Memory B cell (primary cell): ENCODE data around the gene IVNS1ABP.
A peak's percentile ranks its signal among the peaks of the same experiment; 100 is the strongest.

Source experiments
- ATAC-seq: fragments of 150-1000 bp; cut with Tn5 transposase; 2 replicates; pipeline ENCODE4 v1.10.0; 2021; ENCODE audit warnings: low read depth, mild to moderate bottlenecking, moderate library complexity
- DNase-seq, 2 donors: peaks; one replicate each; pipeline ENCODE4 v3.0.0; 2022; ENCODE audit warnings: low spot score in 2 of 2
- H3K27ac Mint-ChIP-seq: one replicate; pipeline ENCODE4 v1.8.0; 2022; ENCODE audit warnings: mild to moderate bottlenecking, moderate library complexity, mixed read lengths
- H3K27me3 Mint-ChIP-seq: one replicate; pipeline ENCODE4 v1.8.0; 2022; ENCODE audit warnings: mixed read lengths
- H3K36me3 Mint-ChIP-seq: one replicate; pipeline ENCODE4 v1.8.0; 2022; ENCODE audit warnings: mild to moderate bottlenecking, mixed read lengths
- H3K4me1 Mint-ChIP-seq: one replicate; pipeline ENCODE4 v1.8.0; 2022; ENCODE audit warnings: mixed read lengths
- H3K4me3 Mint-ChIP-seq: one replicate; pipeline ENCODE4 v1.8.0; 2022; ENCODE audit warnings: mild to moderate bottlenecking, moderate library complexity, mixed read lengths
- H3K9me3 Mint-ChIP-seq: one replicate; pipeline ENCODE4 v1.8.0; 2022; ENCODE audit warnings: mixed read lengths

IVNS1ABP gene

GRCh38 chr1:185297982-185298381 lies 19.1 kb downstream of the IVNS1ABP start:
- Mint-ChIP-seq H3K27me3 (no peaks in the 10 kb centered on the region), H3K9me3 (no peaks in the 10 kb centered on the region), H3K36me3 (peaks cover 25% of the 10 kb centered on the region), H3K27ac (no peak overlapping the region), H3K4me3 (no peak overlapping the region), H3K4me1 (peaks cover under 1% of the 10 kb centered on the region)
- DNase-seq (no peak), ATAC-seq (no peak)

- peaks cover 8% of the 10 kb centered on the region for H3K4me1 Mint-ChIP-seq
- H3K4me3 Mint-ChIP-seq: no peak overlapping the region
- no peaks in the 10 kb centered on the region for H3K9me3 Mint-ChIP-seq
- DNase-seq: no peak
- peaks cover 19% of the 10 kb centered on the region for H3K36me3 Mint-ChIP-seq
- peak overlapping the region; percentile 78 for H3K27ac Mint-ChIP-seq
- ATAC-seq: no peak
- no peaks in the 10 kb centered on the region for H3K27me3 Mint-ChIP-seq
These were observed 22.0 kb downstream of the IVNS1ABP start for GRCh38 chr1:185295091-185295490.

- Mint-ChIP-seq H3K27ac (peak overlapping the region; percentile 70), H3K27me3 (no peaks in the 10 kb centered on the region), H3K4me3 (no peak overlapping the region), H3K4me1 (peaks cover 8% of the 10 kb centered on the region), H3K36me3 (peaks cover 20% of the 10 kb centered on the region), H3K9me3 (peaks cover 2% of the 10 kb centered on the region)
- no peak for DNase-seq
- ATAC-seq: no peak
These were observed 23.0 kb downstream of the IVNS1ABP start for GRCh38 chr1:185293967-185294542.

DNA sequence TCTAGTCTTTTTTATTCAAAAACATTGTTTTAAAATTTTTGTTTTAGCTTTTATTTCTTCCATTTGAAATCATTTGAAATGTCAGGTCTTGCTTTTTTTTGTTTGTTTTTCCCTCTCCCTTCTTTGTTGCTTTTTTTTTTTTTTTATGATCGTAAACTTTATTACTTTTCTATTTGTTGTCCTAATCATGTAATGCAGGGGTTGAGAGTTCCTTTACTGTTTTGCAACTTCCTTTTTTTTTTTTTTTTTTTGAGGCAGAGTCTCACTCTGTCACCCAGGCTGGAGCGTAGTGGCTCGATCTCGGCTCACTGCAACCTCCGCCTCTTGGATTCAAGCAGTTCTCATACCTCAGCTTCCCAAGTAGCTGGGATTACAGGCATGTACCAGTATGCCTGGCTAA lies 24.8 kb downstream of the IVNS1ABP start:
- peak; percentile 43 for ATAC-seq
- DNase-seq: no peak
- H3K27me3 Mint-ChIP-seq: no peaks in the 10 kb centered on the region
- peaks cover 8% of the 10 kb centered on the region for H3K4me1 Mint-ChIP-seq
- peak overlapping the region; percentile 11 for H3K27ac Mint-ChIP-seq
- H3K9me3 Mint-ChIP-seq: peaks cover 2% of the 10 kb centered on the region
- H3K4me3 Mint-ChIP-seq: peak overlapping the region; percentile 42
- peaks cover 8% of the 10 kb centered on the region for H3K36me3 Mint-ChIP-seq

GRCh38 chr1:185291652-185292051 lies 25.4 kb downstream of the IVNS1ABP start:
- DNase-seq (peak in 1 of 2 donors; percentile 11), ATAC-seq (peak; percentile 88)
- no peaks in the 10 kb centered on the region for H3K27me3 Mint-ChIP-seq
- peaks cover 8% of the 10 kb centered on the region for H3K4me1 Mint-ChIP-seq
- H3K36me3 Mint-ChIP-seq: peaks cover 8% of the 10 kb centered on the region
- H3K9me3 Mint-ChIP-seq: peaks cover 2% of the 10 kb centered on the region
- no peak overlapping the region for H3K4me3 Mint-ChIP-seq
- H3K27ac Mint-ChIP-seq: peak overlapping the region; percentile 11

DNA sequence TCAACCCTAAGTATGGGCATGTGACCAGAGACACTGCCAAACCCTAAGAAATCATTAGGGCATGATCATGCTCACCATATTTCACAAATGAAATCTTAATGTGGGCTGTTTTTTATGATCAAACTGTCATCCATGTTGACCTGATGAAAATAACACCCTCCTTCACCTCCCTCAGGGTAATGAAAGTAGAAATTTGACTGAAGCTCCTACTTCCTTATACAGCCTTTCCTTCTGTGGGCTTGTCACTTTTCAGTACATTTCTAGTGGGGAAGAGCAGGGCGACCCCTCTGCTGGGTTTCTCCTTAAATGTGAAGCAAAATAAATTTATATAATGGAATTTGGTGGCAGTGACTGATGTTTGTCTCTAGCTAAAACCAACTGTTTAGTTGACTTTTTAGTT lies 25.9 kb downstream of the IVNS1ABP start:
- Mint-ChIP-seq H3K4me1 (peaks cover 8% of the 10 kb centered on the region), H3K27me3 (no peaks in the 10 kb centered on the region), H3K9me3 (peaks cover 2% of the 10 kb centered on the region), H3K27ac (no peak overlapping the region), H3K36me3 (peaks cover 8% of the 10 kb centered on the region), H3K4me3 (no peak overlapping the region)
- ATAC-seq (peak; percentile 75), DNase-seq (no peak)

DNA sequence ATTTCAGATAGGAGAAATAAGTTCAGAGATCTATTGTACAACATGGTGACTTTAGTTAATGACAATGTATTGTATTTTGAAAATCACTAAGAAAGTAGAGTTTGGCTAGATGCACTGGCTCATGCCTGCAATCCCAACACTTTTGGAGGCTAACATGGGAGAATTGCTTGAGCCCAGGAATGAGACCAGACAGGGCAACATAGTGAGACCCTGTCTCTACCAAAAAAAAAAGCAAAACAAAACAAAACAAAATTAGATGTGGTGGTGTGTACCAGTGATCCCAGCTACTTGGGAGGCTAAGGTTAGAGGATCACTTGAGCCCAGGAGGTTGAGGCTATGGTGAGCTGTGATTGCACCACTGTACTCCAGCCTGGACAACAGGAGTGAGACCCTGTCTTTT lies 27.2 kb downstream of the IVNS1ABP start:
- H3K27ac Mint-ChIP-seq: no peak overlapping the region
- peaks cover 8% of the 10 kb centered on the region for H3K4me1 Mint-ChIP-seq
- no peak overlapping the region for H3K4me3 Mint-ChIP-seq
- H3K9me3 Mint-ChIP-seq: peaks cover 2% of the 10 kb centered on the region
- ATAC-seq (no peak), DNase-seq (no peak)
- H3K27me3 Mint-ChIP-seq: no peaks in the 10 kb centered on the region
- H3K36me3 Mint-ChIP-seq: peaks cover 7% of the 10 kb centered on the region

DNA sequence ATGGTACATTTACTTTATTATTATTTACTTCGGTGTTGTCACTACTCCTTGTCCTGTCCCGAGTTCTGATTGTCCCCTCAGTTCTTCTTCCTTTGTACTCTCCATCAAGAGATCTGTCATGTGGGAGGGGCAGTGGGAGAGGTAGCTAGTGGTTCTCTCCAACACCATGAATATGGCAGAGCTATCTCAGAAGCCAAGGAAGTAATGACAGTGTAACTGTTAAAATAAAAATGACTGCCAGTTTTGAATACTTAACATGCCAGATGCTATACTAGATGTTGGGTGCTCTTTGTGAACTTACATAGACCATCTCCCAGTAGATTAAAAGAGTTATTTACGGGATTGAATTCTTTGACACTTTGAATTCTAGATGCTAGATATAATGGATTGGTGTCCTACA lies 28.6 kb downstream of the IVNS1ABP start:
- H3K36me3 Mint-ChIP-seq: peaks cover 8% of the 10 kb centered on the region
- H3K27me3 Mint-ChIP-seq: no peaks in the 10 kb centered on the region
- no peak overlapping the region for H3K27ac Mint-ChIP-seq
- no peak overlapping the region for H3K4me3 Mint-ChIP-seq
- H3K9me3 Mint-ChIP-seq: peaks cover 2% of the 10 kb centered on the region
- DNase-seq (no peak), ATAC-seq (no peak)
- peaks cover 10% of the 10 kb centered on the region for H3K4me1 Mint-ChIP-seq

DNA sequence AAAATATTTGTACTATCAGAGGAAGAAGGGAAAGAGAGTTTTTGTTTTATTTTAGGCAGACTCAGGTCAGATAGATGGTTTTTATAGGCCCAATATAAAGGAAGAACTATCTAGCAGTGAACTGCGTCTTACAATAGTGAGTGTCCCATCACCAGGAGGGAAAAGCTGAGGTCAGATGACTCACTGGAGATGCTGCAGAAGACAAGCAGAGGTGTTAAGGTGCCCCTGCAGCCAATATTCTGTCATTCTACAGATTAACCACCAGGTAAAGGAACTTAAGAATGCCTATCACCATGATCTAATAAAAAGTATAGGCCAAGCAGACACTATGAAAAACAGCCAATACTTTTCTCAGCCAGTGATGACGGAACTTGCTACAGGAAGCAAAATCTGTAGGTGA lies 29.6 kb downstream of the IVNS1ABP start:
- H3K4me1 Mint-ChIP-seq: peaks cover 4% of the 10 kb centered on the region
- DNase-seq (no peak), ATAC-seq (no peak)
- H3K9me3 Mint-ChIP-seq: peaks cover 2% of the 10 kb centered on the region
- H3K4me3 Mint-ChIP-seq: no peak overlapping the region
- no peak overlapping the region for H3K27ac Mint-ChIP-seq
- peaks cover 8% of the 10 kb centered on the region for H3K36me3 Mint-ChIP-seq
- H3K27me3 Mint-ChIP-seq: no peaks in the 10 kb centered on the region

DNA sequence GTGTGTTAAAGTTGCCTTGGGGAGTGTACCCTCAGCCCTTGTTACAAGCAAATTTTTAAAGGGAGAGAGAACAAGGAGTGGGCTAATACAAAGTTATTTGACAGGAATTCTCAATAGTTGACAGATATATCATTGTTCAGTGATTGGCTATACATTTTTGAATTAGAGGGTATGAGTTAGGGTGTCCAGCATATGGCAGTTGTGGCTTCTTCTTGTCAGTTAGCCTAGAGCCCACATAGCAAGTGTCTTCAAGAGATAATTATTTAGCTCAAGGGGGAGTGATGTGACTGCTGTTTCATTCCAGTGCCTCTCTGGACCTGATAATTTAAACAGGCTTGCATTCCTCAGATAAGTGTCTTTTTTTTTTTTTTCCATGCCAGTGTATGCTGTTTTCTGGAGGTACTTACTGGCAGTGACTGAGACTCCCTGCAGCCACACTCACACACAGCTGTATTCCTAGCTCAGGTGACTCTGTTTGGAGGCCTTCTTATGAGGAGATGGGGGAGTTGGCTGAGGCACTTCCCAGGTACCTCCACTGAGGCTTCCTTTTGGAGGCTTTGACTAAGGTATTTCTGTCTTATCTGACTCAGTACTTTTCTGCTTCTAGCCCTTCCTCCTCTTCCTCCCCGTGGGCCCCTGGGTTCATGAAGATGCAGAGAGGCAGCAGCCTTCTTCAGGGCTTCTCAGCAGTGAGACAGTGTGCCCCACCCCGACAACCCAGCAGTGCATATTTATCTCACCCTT lies 32.3 kb downstream of the IVNS1ABP start:
- peaks cover 2% of the 10 kb centered on the region for H3K9me3 Mint-ChIP-seq
- no peak for DNase-seq
- no peaks in the 10 kb centered on the region for H3K27me3 Mint-ChIP-seq
- H3K4me3 Mint-ChIP-seq: no peak overlapping the region
- H3K27ac Mint-ChIP-seq: no peak overlapping the region
- H3K4me1 Mint-ChIP-seq: peaks cover 2% of the 10 kb centered on the region
- ATAC-seq: no peak
- H3K36me3 Mint-ChIP-seq: peaks cover 16% of the 10 kb centered on the region

- Mint-ChIP-seq H3K27me3 (no peaks in the 10 kb centered on the region), H3K36me3 (peaks cover 16% of the 10 kb centered on the region), H3K9me3 (no peaks in the 10 kb centered on the region), H3K27ac (no peak overlapping the region), H3K4me1 (peaks cover 2% of the 10 kb centered on the region), H3K4me3 (no peak overlapping the region)
- ATAC-seq: no peak
- DNase-seq: no peak
These were observed 32.9 kb downstream of the IVNS1ABP start for GRCh38 chr1:185284116-185284515.

DNA sequence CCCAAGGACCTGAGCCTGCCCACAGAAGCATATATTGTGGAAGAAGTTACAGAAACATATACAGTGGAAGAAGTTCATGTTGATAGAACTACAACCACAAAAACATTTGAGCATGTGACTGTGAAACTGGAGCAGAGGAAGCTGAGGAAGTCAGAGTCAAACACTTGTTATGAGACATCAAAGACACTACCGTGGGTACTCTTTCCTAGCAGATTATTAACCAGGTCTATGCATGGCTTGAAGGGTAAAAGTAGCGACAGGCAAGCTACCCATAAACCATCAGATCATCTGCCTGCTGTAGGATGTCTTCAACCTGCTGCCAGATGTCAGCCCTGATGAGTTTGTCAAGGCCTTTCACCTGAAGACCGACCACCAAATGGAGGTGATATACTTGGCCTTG lies 35.8 kb downstream of the IVNS1ABP start:
- peaks cover 25% of the 10 kb centered on the region for H3K36me3 Mint-ChIP-seq

GRCh38 chr1:185280589-185280988 lies 36.5 kb downstream of the IVNS1ABP start:
- H3K9me3 Mint-ChIP-seq: no peaks in the 10 kb centered on the region
- no peak overlapping the region for H3K27ac Mint-ChIP-seq
- no peak overlapping the region for H3K4me3 Mint-ChIP-seq
- H3K36me3 Mint-ChIP-seq: peaks cover 25% of the 10 kb centered on the region
- ATAC-seq: no peak
- peaks cover 2% of the 10 kb centered on the region for H3K4me1 Mint-ChIP-seq
- no peak for DNase-seq
- no peaks in the 10 kb centered on the region for H3K27me3 Mint-ChIP-seq

More for the DNA sequence above, 35.8 kb downstream of the IVNS1ABP start:
- no peaks in the 10 kb centered on the region for H3K9me3 Mint-ChIP-seq
- no peaks in the 10 kb centered on the region for H3K27me3 Mint-ChIP-seq
- no peak overlapping the region for H3K4me3 Mint-ChIP-seq
- peaks cover 2% of the 10 kb centered on the region for H3K4me1 Mint-ChIP-seq
- no peak for ATAC-seq
- no peak for DNase-seq
- H3K27ac Mint-ChIP-seq: no peak overlapping the region

DNA sequence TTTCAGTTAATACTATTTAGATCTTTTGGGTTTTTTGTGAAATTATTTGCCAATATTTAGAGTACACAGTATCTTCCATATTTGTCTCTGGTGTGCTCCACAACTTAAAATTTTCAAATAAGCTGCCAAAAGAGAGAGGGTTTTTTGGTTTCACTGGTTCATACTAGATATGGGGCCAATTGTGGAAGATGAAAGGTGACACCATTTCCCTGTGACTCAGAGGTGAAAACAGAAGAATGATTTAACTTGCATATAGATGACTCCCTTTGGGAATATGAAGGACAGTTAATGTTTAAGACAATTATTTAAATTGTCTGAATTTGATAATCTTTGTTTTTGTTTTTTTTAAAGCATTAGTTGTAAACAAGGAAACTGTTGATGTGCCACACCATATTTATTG lies 37.5 kb downstream of the IVNS1ABP start:
- ATAC-seq (no peak), DNase-seq (no peak)
- H3K27ac Mint-ChIP-seq: no peak overlapping the region
- no peaks in the 10 kb centered on the region for H3K27me3 Mint-ChIP-seq
- H3K9me3 Mint-ChIP-seq: no peaks in the 10 kb centered on the region
- H3K4me1 Mint-ChIP-seq: peaks cover 2% of the 10 kb centered on the region
- no peak overlapping the region for H3K4me3 Mint-ChIP-seq
- peaks cover 25% of the 10 kb centered on the region for H3K36me3 Mint-ChIP-seq

DNA sequence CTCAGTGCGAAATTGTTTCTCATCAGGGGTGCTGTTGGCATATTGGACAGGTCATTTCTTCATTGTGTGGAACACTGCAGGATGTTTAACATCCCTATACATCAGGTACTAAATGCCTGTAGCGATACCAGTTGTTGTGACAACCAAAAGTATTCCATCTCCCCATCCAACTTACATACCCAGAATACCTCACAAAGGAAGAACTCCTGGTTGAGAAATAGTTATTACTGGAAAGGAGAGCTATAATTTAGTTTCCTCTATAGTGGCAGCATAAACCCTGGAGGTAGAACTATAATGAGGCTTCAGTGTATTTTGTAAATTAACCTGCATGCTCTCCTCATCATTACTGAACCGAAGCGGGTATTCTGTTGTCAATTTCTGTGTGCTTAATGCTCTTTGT lies 45.1 kb downstream of the IVNS1ABP start:
- Mint-ChIP-seq H3K4me1 (no peaks in the 10 kb centered on the region), H3K27me3 (no peaks in the 10 kb centered on the region), H3K4me3 (no peak overlapping the region), H3K9me3 (no peaks in the 10 kb centered on the region), H3K27ac (no peak overlapping the region), H3K36me3 (peaks cover 2% of the 10 kb centered on the region)
- no peak for DNase-seq
- no peak for ATAC-seq
